SK-N-SH treated with all-trans-retinoic acid at 6 μM for 48 hours (cell line): ENCODE results near the gene ARL15.

Experiments
- ATAC-seq: fragments of 200-7000 bp; cut with Tn5 transposase; 3 replicates; pipeline ENCODE4 v1.9.1; 2020; ENCODE audit warnings: mild to moderate bottlenecking, moderate library complexity
- ARNTL ChIP-seq: fragments of 450-650 bp; formaldehyde crosslinking; IDR thresholded peaks from 2 replicates; pipeline ENCODE4 v1.5.0; 2020; ENCODE audit warnings: low read depth, mild to moderate bottlenecking, moderate library complexity, borderline replicate concordance
- BACH2 ChIP-seq: fragments of 250-450 bp; sonication (Bioruptor Pico); IDR thresholded peaks from 2 replicates; pipeline ENCODE4 v1.9.0; 2021; ENCODE audit warnings: mild to moderate bottlenecking, borderline replicate concordance
- CSDC2 ChIP-seq: fragments of 250-450 bp; sonication (Bioruptor Pico); IDR thresholded peaks from 2 replicates; pipeline ENCODE4 v1.5.0; 2020; ENCODE audit warnings: mild to moderate bottlenecking, moderate library complexity
- ESRRG ChIP-seq: fragments of 250-450 bp; sonication (Bioruptor Pico); IDR thresholded peaks from 2 replicates; pipeline ENCODE4 v1.6.1; 2021; ENCODE audit warnings: mild to moderate bottlenecking
- GLIS3 ChIP-seq: fragments of 250-450 bp; sonication (Bioruptor Pico); IDR thresholded peaks from 2 replicates; pipeline ENCODE4 v1.5.0; 2020; ENCODE audit warnings: mild to moderate bottlenecking, moderate library complexity
- ISL1 ChIP-seq: fragments of 250-450 bp; sonication (Bioruptor Pico); IDR thresholded peaks from 2 replicates; pipeline ENCODE4 v2.1.2; 2022; ENCODE audit warnings: mild to moderate bottlenecking, moderate library complexity
- PPARA ChIP-seq: fragments of 250-450 bp; sonication (Bioruptor Pico); IDR thresholded peaks from 2 replicates; pipeline ENCODE4 v1.5.0; 2020; ENCODE audit warnings: mild to moderate bottlenecking, borderline replicate concordance
- RARB ChIP-seq: fragments of 250-450 bp; sonication (Bioruptor Pico); IDR thresholded peaks from 2 replicates; pipeline ENCODE4 v1.8.0; 2021; ENCODE audit warnings: mild to moderate bottlenecking, moderate library complexity
- SNAI2 ChIP-seq: fragments of 250-450 bp; sonication (Bioruptor Pico); IDR thresholded peaks from 2 replicates; pipeline ENCODE4 v1.5.0; 2020; ENCODE audit warnings: mild to moderate bottlenecking, moderate library complexity
- TCF4 ChIP-seq: fragments of 250-450 bp; sonication (Bioruptor Pico); IDR thresholded peaks from 2 replicates; pipeline ENCODE4 v1.8.0; 2021; ENCODE audit warnings: mild to moderate bottlenecking, moderate library complexity, borderline replicate concordance
- TOX ChIP-seq: fragments of 250-450 bp; sonication (Bioruptor Pico); IDR thresholded peaks from 2 replicates; pipeline ENCODE4 v1.8.0; 2021; ENCODE audit warnings: mild to moderate bottlenecking, moderate library complexity, borderline replicate concordance
- ZC3H10 ChIP-seq: fragments of 250-450 bp; sonication (Bioruptor Pico); IDR thresholded peaks from 2 replicates; pipeline ENCODE4 v1.5.1; 2021; ENCODE audit warnings: mild to moderate bottlenecking, moderate library complexity
- ZFP3 ChIP-seq: fragments of 250-450 bp; sonication (Bioruptor Pico); IDR thresholded peaks from 2 replicates; pipeline ENCODE4 v1.5.0; 2020; ENCODE audit warnings: mild to moderate bottlenecking, moderate library complexity
- ZFP30 ChIP-seq: fragments of 450-650 bp; formaldehyde crosslinking; IDR thresholded peaks from 2 replicates; pipeline ENCODE4 v1.5.0; 2022; ENCODE audit warnings: mild to moderate bottlenecking, moderate library complexity
- ZNF565 ChIP-seq: fragments of 450-650 bp; formaldehyde crosslinking; conservative IDR thresholded peaks from 2 replicates; pipeline ENCODE4 v1.5.0; 2020; ENCODE audit warnings: low read depth, mild to moderate bottlenecking, moderate library complexity
- ZNF70 ChIP-seq: fragments of 450-650 bp; formaldehyde crosslinking; IDR thresholded peaks from 2 replicates; pipeline ENCODE4 v1.5.0; 2020; ENCODE audit warnings: mild to moderate bottlenecking, moderate library complexity
- TF ChIP-seq, protein P1 (sequence below): fragments of 250-450 bp; sonication (Bioruptor Pico); IDR thresholded peaks from 2 replicates; pipeline ENCODE4 v1.5.1; 2021; ENCODE audit warnings: mild to moderate bottlenecking, moderate library complexity
- TF ChIP-seq, protein P2 (sequence below): fragments of 250-450 bp; sonication (Bioruptor Pico); IDR thresholded peaks from 2 replicates; pipeline ENCODE4 v1.5.0; 2020; ENCODE audit warnings: mild to moderate bottlenecking, moderate library complexity
- TF ChIP-seq, protein P3 (sequence below): fragments of 250-450 bp; sonication (Bioruptor Pico); IDR thresholded peaks from 2 replicates; pipeline ENCODE4 v1.5.1; 2020; ENCODE audit warnings: low read depth, mild to moderate bottlenecking, moderate library complexity
- TF ChIP-seq, protein P4 (sequence below): fragments of 250-450 bp; sonication (Bioruptor Pico); IDR thresholded peaks from 2 replicates; pipeline ENCODE4 v1.8.0; 2020; ENCODE audit warnings: mild to moderate bottlenecking, moderate library complexity, borderline replicate concordance
- TF ChIP-seq, protein P5 (sequence below): fragments of 250-450 bp; sonication (Bioruptor Pico); IDR thresholded peaks from 2 replicates; pipeline ENCODE4 v1.8.0; 2021; ENCODE audit warnings: low read depth, mild to moderate bottlenecking, moderate library complexity, borderline replicate concordance

ARL15 gene

DNA sequence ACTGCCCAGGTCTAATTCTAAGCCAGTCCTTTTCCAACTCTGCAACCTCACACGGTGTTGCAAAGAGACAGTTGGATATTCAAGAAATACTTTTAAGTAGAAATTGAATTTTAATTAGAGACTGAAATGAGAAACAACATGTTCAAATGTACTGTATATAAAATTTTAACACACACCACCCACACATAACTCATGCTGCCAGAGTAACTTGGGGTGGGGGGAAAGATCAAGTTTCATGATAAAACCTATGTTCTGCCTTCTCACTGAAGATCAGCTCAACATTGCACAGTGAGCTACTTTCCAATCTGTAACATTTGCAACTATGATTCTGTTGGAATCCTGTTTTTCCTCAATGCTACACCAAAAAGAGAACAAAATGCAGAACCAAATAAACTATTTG lies 17.5 kb downstream of the ARL15 start:
- TF ChIP-seq, protein P1, sequence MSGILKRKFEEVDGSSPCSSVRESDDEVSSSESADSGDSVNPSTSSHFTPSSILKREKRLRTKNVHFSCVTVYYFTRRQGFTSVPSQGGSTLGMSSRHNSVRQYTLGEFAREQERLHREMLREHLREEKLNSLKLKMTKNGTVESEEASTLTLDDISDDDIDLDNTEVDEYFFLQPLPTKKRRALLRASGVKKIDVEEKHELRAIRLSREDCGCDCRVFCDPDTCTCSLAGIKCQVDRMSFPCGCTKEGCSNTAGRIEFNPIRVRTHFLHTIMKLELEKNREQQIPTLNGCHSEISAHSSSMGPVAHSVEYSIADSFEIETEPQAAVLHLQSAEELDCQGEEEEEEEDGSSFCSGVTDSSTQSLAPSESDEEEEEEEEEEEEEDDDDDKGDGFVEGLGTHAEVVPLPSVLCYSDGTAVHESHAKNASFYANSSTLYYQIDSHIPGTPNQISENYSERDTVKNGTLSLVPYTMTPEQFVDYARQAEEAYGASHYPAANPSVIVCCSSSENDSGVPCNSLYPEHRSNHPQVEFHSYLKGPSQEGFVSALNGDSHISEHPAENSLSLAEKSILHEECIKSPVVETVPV (CRISPR knock-in tag): no peak
- no peak for TF ChIP-seq TOX (CRISPR knock-in tag)
- TF ChIP-seq ZNF565 (CRISPR knock-in tag): no peak
- no peak for TF ChIP-seq GLIS3
- TF ChIP-seq SNAI2 (CRISPR knock-in tag): no peak
- TF ChIP-seq ZFP3 (CRISPR knock-in tag): no peak
- TF ChIP-seq, protein P2, sequence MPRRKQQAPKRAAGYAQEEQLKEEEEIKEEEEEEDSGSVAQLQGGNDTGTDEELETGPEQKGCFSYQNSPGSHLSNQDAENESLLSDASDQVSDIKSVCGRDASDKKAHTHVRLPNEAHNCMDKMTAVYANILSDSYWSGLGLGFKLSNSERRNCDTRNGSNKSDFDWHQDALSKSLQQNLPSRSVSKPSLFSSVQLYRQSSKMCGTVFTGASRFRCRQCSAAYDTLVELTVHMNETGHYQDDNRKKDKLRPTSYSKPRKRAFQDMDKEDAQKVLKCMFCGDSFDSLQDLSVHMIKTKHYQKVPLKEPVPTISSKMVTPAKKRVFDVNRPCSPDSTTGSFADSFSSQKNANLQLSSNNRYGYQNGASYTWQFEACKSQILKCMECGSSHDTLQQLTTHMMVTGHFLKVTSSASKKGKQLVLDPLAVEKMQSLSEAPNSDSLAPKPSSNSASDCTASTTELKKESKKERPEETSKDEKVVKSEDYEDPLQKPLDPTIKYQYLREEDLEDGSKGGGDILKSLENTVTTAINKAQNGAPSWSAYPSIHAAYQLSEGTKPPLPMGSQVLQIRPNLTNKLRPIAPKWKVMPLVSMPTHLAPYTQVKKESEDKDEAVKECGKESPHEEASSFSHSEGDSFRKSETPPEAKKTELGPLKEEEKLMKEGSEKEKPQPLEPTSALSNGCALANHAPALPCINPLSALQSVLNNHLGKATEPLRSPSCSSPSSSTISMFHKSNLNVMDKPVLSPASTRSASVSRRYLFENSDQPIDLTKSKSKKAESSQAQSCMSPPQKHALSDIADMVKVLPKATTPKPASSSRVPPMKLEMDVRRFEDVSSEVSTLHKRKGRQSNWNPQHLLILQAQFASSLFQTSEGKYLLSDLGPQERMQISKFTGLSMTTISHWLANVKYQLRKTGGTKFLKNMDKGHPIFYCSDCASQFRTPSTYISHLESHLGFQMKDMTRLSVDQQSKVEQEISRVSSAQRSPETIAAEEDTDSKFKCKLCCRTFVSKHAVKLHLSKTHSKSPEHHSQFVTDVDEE (CRISPR knock-in tag): no peak
- TF ChIP-seq, protein P3, sequence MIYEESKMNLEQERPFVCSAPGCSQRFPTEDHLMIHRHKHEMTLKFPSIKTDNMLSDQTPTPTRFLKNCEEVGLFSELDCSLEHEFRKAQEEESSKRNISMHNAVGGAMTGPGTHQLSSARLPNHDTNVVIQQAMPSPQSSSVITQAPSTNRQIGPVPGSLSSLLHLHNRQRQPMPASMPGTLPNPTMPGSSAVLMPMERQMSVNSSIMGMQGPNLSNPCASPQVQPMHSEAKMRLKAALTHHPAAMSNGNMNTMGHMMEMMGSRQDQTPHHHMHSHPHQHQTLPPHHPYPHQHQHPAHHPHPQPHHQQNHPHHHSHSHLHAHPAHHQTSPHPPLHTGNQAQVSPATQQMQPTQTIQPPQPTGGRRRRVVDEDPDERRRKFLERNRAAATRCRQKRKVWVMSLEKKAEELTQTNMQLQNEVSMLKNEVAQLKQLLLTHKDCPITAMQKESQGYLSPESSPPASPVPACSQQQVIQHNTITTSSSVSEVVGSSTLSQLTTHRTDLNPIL (CRISPR knock-in tag): no peak
- TF ChIP-seq, protein P4, sequence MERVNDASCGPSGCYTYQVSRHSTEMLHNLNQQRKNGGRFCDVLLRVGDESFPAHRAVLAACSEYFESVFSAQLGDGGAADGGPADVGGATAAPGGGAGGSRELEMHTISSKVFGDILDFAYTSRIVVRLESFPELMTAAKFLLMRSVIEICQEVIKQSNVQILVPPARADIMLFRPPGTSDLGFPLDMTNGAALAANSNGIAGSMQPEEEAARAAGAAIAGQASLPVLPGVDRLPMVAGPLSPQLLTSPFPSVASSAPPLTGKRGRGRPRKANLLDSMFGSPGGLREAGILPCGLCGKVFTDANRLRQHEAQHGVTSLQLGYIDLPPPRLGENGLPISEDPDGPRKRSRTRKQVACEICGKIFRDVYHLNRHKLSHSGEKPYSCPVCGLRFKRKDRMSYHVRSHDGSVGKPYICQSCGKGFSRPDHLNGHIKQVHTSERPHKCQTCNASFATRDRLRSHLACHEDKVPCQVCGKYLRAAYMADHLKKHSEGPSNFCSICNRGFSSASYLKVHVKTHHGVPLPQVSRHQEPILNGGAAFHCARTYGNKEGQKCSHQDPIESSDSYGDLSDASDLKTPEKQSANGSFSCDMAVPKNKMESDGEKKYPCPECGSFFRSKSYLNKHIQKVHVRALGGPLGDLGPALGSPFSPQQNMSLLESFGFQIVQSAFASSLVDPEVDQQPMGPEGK (CRISPR knock-in tag): no peak
- TF ChIP-seq BACH2 (CRISPR knock-in tag): no peak
- no peak for TF ChIP-seq PPARA (CRISPR knock-in tag)
- TF ChIP-seq RARB: no peak
- no peak for TF ChIP-seq ZFP30 (CRISPR knock-in tag)
- TF ChIP-seq CSDC2 (CRISPR knock-in tag): no peak
- no peak for TF ChIP-seq ARNTL (CRISPR knock-in tag)
- TF ChIP-seq ZC3H10: no peak
- no peak for TF ChIP-seq ZNF70 (CRISPR knock-in tag)
- no peak for ATAC-seq

DNA sequence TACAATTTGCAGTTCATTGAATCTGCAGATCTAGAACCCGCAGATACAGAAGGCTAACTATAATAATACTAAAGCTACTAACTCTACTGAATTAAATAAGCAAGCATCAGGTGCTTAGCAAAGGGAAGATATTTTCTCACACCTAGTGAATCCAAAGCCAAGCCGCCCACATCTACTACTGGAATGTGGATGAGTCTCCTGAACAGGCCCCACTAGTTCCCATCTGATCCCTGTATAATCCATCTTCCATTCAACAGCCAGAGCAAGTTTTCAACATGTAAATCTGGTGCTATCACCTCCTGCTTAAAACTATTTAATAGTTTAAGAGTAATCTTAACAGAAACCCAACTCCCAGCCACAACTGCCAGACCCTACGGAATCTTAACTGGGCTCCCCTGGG lies 18.9 kb downstream of the ARL15 start:
- ATAC-seq: no peak
- TF ChIP-seq ZFP30 (CRISPR knock-in tag) (no peak), TOX (CRISPR knock-in tag) (no peak), BACH2 (CRISPR knock-in tag) (no peak), RARB (no peak), ESRRG (CRISPR knock-in tag) (no peak), CSDC2 (CRISPR knock-in tag) (no peak), ARNTL (CRISPR knock-in tag) (no peak), ZFP3 (CRISPR knock-in tag) (no peak), ISL1 (CRISPR knock-in tag) (no peak), TCF4 (CRISPR knock-in tag) (no peak), SNAI2 (CRISPR knock-in tag) (no peak)
- TF ChIP-seq, protein P4 (CRISPR knock-in tag): no peak
- TF ChIP-seq, protein P2 (CRISPR knock-in tag): no peak
- TF ChIP-seq, protein P3 (CRISPR knock-in tag): no peak
- TF ChIP-seq, protein P5, sequence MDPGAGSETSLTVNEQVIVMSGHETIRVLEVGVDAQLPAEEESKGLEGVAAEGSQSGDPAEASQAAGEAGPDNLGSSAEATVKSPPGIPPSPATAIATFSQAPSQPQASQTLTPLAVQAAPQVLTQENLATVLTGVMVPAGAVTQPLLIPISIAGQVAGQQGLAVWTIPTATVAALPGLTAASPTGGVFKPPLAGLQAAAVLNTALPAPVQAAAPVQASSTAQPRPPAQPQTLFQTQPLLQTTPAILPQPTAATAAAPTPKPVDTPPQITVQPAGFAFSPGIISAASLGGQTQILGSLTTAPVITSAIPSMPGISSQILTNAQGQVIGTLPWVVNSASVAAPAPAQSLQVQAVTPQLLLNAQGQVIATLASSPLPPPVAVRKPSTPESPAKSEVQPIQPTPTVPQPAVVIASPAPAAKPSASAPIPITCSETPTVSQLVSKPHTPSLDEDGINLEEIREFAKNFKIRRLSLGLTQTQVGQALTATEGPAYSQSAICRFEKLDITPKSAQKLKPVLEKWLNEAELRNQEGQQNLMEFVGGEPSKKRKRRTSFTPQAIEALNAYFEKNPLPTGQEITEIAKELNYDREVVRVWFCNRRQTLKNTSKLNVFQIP (CRISPR knock-in tag): no peak
- TF ChIP-seq, protein P1 (CRISPR knock-in tag): no peak
